ENCODE measurements around the gene CLEC2D. TPM values are rescaled to one million over a fixed set of nuclear protein-coding genes. Genes with fewer than 3 reads are reported as not detected.
"Not testable (repeated sequence)": the region's sequence is repeated elsewhere in the genome, so short reads cannot be mapped to it uniquely, and the experiment has no call there.

CLEC2D gene
- total RNA-seq, 2 experiments from 2014 or later: 56.9 to 146 TPM

DNA sequence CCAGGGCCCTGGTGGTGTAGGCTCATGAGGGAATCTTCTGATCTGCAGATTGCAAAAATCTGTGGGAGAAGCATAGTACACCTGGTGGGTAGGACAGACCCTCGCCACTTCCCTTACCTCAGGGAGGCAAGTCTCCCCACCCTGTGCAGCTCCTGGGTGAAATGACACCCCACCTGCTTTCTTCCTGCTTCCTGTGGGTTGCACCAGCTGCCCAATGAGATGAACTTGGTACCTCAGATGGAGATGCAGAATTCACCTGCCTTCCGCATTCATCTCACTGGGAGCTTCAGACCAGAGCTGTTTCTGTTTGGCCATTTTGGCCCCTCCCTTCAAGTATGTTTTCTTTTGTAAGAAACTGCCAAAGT lies 4.7 kb downstream of the CLEC2D start:
- no peak for TF ChIP-seq EZH2phosphoT487 (IDR thresholded peaks at IDR 0.05; ENCODE audit: borderline replicate concordance, low read depth, low read length)
- TF ChIP-seq, protein P1, sequence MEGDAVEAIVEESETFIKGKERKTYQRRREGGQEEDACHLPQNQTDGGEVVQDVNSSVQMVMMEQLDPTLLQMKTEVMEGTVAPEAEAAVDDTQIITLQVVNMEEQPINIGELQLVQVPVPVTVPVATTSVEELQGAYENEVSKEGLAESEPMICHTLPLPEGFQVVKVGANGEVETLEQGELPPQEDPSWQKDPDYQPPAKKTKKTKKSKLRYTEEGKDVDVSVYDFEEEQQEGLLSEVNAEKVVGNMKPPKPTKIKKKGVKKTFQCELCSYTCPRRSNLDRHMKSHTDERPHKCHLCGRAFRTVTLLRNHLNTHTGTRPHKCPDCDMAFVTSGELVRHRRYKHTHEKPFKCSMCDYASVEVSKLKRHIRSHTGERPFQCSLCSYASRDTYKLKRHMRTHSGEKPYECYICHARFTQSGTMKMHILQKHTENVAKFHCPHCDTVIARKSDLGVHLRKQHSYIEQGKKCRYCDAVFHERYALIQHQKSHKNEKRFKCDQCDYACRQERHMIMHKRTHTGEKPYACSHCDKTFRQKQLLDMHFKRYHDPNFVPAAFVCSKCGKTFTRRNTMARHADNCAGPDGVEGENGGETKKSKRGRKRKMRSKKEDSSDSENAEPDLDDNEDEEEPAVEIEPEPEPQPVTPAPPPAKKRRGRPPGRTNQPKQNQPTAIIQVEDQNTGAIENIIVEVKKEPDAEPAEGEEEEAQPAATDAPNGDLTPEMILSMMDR (conservative IDR thresholded peaks at IDR 0.05; ENCODE audit: low read length): no peak
- Histone ChIP-seq H3K27ac (ENCODE audit: low read depth, low read length, poor library complexity, severe bottlenecking) (peak overlapping the region; percentile 87), H3K4me2 (ENCODE audit: low read length) (peak overlapping the region; percentile 91), H2AFZ (ENCODE audit: low read length) (no peak overlapping the region), H3K4me3 (ENCODE audit: low read depth, low read length, poor library complexity, severe bottlenecking) (peak overlapping the region; percentile 68), H3K9me2 (ENCODE audit: insufficient read depth, low read length) (no peaks in the 10 kb centered on the region), H3K79me2 (ENCODE audit: insufficient read depth, low read depth, low read length) (peaks cover 100% of the 10 kb centered on the region), H3K36me3 (ENCODE audit: insufficient read depth, low read length) (peaks cover 71% of the 10 kb centered on the region), H3K4me1 (ENCODE audit: insufficient read depth, low read length, poor library complexity, severe bottlenecking) (peaks cover 87% of the 10 kb centered on the region), H4K20me1 (ENCODE audit: insufficient read depth, low read length) (no peaks in the 10 kb centered on the region), H3K9me3 (ENCODE audit: low read length) (peaks cover 29% of the 10 kb centered on the region)
- CTCF ChIA-PET (ENCODE audit: unreplicated experiment): no interaction called here
- intact Hi-C loops (cut with micrococcal nuclease; ENCODE audit: unreplicated experiment): no loop called here
- DNase-seq (ENCODE audit: low spot score): peak; percentile 78
- BruUV-seq (replicated peaks): no TSS peak
- POLR2A ChIA-PET: interaction anchor here (1.1 to 2.6 kb wide), 12 partner anchors 9 to 59 kb away, joined by 3 to 18 read pairs (median 5); partner anchors contain the start of gene CLECL1

DNA sequence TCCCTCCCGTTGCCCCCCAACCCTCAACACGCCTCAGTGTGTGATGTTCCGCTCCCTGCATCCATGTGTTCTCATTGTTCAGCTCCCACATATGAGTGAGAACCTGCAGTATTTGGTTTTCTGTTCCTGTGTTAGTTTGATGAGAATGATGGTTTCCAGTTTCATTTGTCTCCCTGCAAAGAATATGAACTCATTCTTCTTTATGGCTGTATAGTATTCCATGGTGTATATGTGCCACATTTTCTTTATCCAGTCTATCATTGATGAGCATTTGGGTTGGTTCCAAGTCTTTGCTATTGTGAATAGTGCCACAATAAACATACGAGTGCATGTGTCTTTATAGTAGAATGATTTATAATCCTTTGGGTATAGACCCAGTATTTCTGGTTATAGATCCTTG lies 13.0 kb downstream of the CLEC2D start:
- H3K27ac ChIP-seq (ENCODE audit: low read depth, low read length, poor library complexity, severe bottlenecking); CTCF ChIA-PET (ENCODE audit: unreplicated experiment); H3K4me2 ChIP-seq (ENCODE audit: low read length); H3K9me2 ChIP-seq (ENCODE audit: insufficient read depth, low read length); H3K4me3 ChIP-seq (ENCODE audit: low read depth, low read length, poor library complexity, severe bottlenecking); H3K4me1 ChIP-seq (ENCODE audit: insufficient read depth, low read length, poor library complexity, severe bottlenecking); intact Hi-C loops (cut with micrococcal nuclease; ENCODE audit: unreplicated experiment); DNase-seq (ENCODE audit: low spot score); H2AFZ ChIP-seq (ENCODE audit: low read length); BruUV-seq (replicated peaks); H4K20me1 ChIP-seq (ENCODE audit: insufficient read depth, low read length): not testable (repeated sequence)
- POLR2A ChIA-PET: interaction anchor here (0.6 to 1.8 kb wide), 5 partner anchors 9 to 575 kb away, joined by 3 to 7 read pairs (median 4); no protein-coding TSS in a partner anchor
- Histone ChIP-seq H3K79me2 (ENCODE audit: insufficient read depth, low read depth, low read length) (peaks cover 66% of the 10 kb centered on the region), H3K9me3 (ENCODE audit: low read length) (peaks cover 56% of the 10 kb centered on the region), H3K36me3 (ENCODE audit: insufficient read depth, low read length) (peaks cover 100% of the 10 kb centered on the region)

DNA sequence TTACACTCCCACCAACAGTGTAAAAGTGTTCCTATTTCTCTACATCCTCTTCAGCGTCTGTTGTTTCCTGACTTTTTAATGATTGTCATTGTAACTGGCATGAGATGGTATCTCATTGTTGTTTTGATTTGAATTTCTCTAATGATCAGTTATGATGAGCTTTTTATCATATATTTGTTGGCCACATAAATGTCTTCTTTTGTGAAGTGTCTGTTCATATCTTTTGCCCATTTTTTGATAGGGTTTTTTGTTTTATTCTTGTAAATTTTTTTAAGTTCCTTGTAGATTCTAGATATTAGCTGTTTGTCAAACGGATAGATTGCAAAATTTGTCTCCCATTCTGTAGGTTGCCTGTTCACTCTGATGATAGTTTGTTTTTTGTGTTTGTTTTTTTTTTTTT lies 13.4 kb downstream of the CLEC2D start:
- H3K9me2 ChIP-seq (ENCODE audit: insufficient read depth, low read length); H4K20me1 ChIP-seq (ENCODE audit: insufficient read depth, low read length); H3K4me1 ChIP-seq (ENCODE audit: insufficient read depth, low read length, poor library complexity, severe bottlenecking); H3K4me3 ChIP-seq (ENCODE audit: low read depth, low read length, poor library complexity, severe bottlenecking); BruUV-seq (replicated peaks); H3K27ac ChIP-seq (ENCODE audit: low read depth, low read length, poor library complexity, severe bottlenecking); H2AFZ ChIP-seq (ENCODE audit: low read length); CTCF ChIA-PET (ENCODE audit: unreplicated experiment); DNase-seq (ENCODE audit: low spot score); intact Hi-C loops (cut with micrococcal nuclease; ENCODE audit: unreplicated experiment); H3K4me2 ChIP-seq (ENCODE audit: low read length): not testable (repeated sequence)
- Histone ChIP-seq H3K79me2 (ENCODE audit: insufficient read depth, low read depth, low read length) (peaks cover 62% of the 10 kb centered on the region), H3K9me3 (ENCODE audit: low read length) (peaks cover 54% of the 10 kb centered on the region), H3K36me3 (ENCODE audit: insufficient read depth, low read length) (peaks cover 100% of the 10 kb centered on the region)
- POLR2A ChIA-PET: interaction anchor here (0.7 to 1.8 kb wide), 5 partner anchors 9 to 32 kb away, joined by 3 to 7 read pairs (median 5); no protein-coding TSS in a partner anchor

DNA sequence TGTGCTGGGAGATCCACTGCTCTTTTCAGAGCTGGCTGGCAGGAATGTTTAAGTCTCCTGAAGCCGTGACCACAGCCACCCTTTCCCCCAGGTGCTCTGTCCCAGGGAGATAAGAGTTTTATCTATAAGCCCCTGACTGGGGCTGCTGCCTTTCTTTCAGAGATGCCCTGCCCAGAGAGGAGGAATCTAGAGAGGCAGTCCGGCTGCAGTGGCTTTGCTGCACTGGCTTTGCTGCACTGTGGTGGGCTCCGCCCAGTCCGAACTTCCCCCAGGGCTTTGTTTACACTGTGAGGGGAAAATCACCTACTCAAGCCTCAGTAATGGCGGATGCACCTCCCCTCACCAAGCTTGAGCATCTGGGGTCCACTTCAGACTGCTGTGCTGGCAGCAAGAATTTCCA lies 15.9 kb downstream of the CLEC2D start:
- CTCF ChIA-PET (ENCODE audit: unreplicated experiment); H3K4me2 ChIP-seq (ENCODE audit: low read length); BruUV-seq (replicated peaks); H4K20me1 ChIP-seq (ENCODE audit: insufficient read depth, low read length); intact Hi-C loops (cut with micrococcal nuclease; ENCODE audit: unreplicated experiment); H2AFZ ChIP-seq (ENCODE audit: low read length); DNase-seq (ENCODE audit: low spot score); H3K9me2 ChIP-seq (ENCODE audit: insufficient read depth, low read length); H3K4me1 ChIP-seq (ENCODE audit: insufficient read depth, low read length, poor library complexity, severe bottlenecking); H3K27ac ChIP-seq (ENCODE audit: low read depth, low read length, poor library complexity, severe bottlenecking); H3K4me3 ChIP-seq (ENCODE audit: low read depth, low read length, poor library complexity, severe bottlenecking): not testable (repeated sequence)
- peaks cover 38% of the 10 kb centered on the region for H3K79me2 ChIP-seq (ENCODE audit: insufficient read depth, low read depth, low read length)
- peaks cover 52% of the 10 kb centered on the region for H3K9me3 ChIP-seq (ENCODE audit: low read length)
- POLR2A ChIA-PET: interaction anchor here (0.7 kb wide), 1 partner anchor 12 kb away, joined by 4 read pairs; no protein-coding TSS in a partner anchor
- H3K36me3 ChIP-seq (ENCODE audit: insufficient read depth, low read length): peaks cover 100% of the 10 kb centered on the region

Measured in OCI-LY7 (cell line).